Omental fat pad (tissue), 4 donors: ENCODE results near the gene RAB26. TPM values are rescaled to one million over a fixed set of nuclear protein-coding genes. Genes with fewer than 3 reads are reported as not detected.

Experiments
- ATAC-seq: fragments of 150-250 bp; one replicate; pipeline ENCODE4 v1.9.1; 2016; ENCODE audit warnings: mild to moderate bottlenecking, moderate library complexity; ENCODE audit not compliant: low FRiP score
- DNase-seq: peaks from one replicate; pipeline ENCODE4 v3.0.0-alpha.2; 2019; ENCODE audit warnings: low spot score
- CTCF ChIP-seq, 3 donors: fragments of 450-650 bp; IDR thresholded peaks; one replicate each; pipeline ENCODE4 v1.5.1; 2016 to 2017; ENCODE audit warnings: antibody characterized with exemption in 3 of 3, mild to moderate bottlenecking in 3 of 3, moderate library complexity in 2 of 3
- total RNA-seq, 4 donors: library from RNA; depleted of rRNA; stranded (reverse); fragments of >200 nt; gene quantifications; one replicate each; pipeline ENCODE4 v1.1.0, GENCODE V29; 2016

The RAB26 gene
- total RNA-seq, 4 donors from 2014 or later = 0.19 to 2.0 (median 1.1) TPM; not detected in 1

GRCh38 chr16:2152695-2153506 lies 4.5 kb downstream of the RAB26 start:
- no peak for TF ChIP-seq CTCF (IDR thresholded peaks at IDR 0.05)
- DNase-seq = no peak
- ATAC-seq = no peak

GRCh38 chr16:2154533-2155090 lies 6.2 kb downstream of the RAB26 start:
- no peak for DNase-seq
- no peak for TF ChIP-seq CTCF (IDR thresholded peaks at IDR 0.05)
- ATAC-seq = no peak

GRCh38 chr16:2155091-2155950 lies 6.9 kb downstream of the RAB26 start, which contains the start of gene TRAF7:
Gene TRAF7 (plus strand): TSS chr16:2155782. CDS start chr16:2163921, 8,139 bp downstream.
- DNase-seq (peak; percentile 95), ATAC-seq (peak; percentile 93)
- TF ChIP-seq CTCF (IDR thresholded peaks at IDR 0.05) = no peak

- no peak for TF ChIP-seq CTCF (IDR thresholded peaks at IDR 0.05)
- ATAC-seq (no peak), DNase-seq (no peak)
Observed at GRCh38 chr16:2155977-2156848, 7.8 kb downstream of the RAB26 start.

GRCh38 chr16:2156849-2157224 lies 8.4 kb downstream of the RAB26 start:
- no peak for ATAC-seq
- no peak for DNase-seq
- no peak for TF ChIP-seq CTCF (IDR thresholded peaks at IDR 0.05)
